COLO668 (cell line): ENCODE measurements around the gene SCN4B.
A peak's percentile ranks its signal among the peaks of the same experiment; 100 is the strongest.
"Not testable (repeated sequence)": the region's sequence is repeated elsewhere in the genome, so short reads cannot be mapped to it uniquely, and the experiment has no call there.

Experiments used
- DNase-seq: peaks from one replicate; lab custom pipeline; 2025; ENCODE audit not compliant: unreplicated experiment; lab: John Stamatoyannopoulos, UW

Gene SCN4B, protein sequence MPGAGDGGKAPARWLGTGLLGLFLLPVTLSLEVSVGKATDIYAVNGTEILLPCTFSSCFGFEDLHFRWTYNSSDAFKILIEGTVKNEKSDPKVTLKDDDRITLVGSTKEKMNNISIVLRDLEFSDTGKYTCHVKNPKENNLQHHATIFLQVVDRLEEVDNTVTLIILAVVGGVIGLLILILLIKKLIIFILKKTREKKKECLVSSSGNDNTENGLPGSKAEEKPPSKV

DNA sequence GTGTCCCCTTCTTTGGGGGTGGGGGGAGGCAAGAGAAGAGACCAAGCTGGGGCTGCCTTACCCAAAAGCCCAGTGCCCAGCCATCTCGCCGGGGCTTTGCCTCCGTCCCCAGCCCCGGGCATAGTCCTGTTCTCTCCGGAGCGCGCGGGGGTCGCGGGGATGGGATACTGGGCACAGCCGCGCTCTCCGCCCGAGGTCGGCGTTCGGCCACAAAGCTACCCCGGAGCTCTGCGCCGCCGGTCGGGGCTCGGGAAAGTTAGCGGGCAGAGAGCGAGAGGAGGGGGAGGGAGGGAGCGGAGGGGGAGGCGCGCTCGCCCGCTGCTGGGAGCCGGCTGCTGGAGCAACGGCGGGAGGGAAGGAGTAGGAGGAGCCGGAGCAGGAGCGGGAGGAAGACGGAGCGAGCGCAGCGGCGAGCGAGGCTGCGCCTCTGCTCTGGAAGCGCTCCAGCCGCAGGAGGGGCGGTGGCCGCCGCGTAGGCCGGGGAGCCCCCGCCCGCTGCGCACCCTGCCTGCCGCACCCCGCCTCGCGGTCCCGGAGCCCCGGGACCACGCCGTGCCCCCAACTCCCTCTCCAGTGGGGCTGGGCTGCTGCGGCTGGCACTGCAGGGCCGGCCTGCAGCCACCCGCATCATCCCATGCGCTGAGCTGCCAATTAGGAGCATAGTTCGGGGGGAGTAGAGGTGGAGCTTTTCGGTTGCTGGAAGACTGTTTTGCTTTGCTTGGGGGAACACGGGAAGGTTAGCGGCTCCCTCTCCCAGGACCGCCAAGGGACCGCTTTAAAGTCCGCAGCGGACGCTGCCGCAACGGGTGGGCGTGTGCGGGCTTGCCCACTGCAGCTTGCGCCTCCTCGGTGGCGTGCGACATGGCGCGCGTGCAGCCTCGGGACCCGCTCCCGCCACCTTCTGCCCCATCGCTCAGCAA, at the start of gene SCN4B:
Gene SCN4B, minus strand, starts transcription at position 272 of the 920 bp plus-strand sequence. Its CDS starts 150 bp downstream, at position 122.
- peak; percentile 55 for DNase-seq

DNA sequence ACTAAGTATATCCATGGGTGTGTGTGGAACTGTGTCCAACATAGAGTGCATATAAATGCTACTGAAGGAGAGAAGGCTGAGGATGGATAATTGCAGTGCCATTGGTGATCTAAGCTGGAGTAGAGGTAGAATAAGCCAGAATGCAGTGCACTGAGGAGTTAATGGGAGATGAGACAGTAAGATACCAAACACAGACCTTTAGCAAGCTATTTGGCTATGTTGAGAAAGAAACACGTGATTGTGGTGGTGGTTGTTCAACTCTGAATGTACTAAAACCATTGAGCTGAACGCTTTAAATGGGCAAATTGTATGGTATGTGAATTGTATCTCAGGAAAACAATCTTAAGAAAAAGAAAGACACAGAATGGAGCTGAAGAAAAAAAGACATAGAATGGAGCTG, 49.3 kb upstream of the SCN4B start:
- DNase-seq: no peak

DNA sequence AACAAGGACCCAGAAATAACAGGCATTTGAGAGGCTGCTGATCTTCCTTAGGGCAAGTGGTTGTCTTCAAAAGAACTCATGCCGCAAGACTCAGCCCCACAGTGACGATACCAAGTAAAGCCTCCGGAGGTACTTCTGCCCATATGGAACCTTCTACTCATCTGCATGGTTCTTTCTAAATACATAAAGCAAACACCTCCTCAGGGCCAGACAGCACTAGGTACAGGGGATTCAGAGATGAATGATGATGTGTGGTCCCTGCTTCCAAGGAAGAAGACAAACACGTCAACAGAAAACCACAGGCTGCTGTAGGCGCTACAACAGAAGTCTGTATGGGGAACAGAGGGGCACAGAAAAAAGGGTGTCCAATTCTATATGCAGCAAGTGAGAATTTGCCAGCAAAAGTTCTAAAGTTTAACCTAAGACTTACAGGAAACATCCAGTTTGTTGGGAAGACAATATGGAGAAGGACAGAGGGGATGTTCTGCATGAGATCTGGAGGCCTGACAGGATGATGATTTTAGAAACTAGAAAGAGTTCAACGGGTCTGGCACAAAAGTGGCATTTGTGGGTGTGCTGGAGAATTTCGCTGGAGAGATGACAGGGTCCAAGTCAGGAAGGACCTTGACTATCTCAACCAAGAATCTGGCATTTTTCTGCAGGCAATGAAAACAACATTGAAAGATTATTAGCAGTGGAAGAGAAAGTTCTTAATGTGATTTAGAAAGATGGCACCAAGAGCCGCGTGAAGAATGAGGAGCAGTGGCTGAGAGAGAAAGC, 48.5 kb upstream of the SCN4B start:
- no peak for DNase-seq

DNA sequence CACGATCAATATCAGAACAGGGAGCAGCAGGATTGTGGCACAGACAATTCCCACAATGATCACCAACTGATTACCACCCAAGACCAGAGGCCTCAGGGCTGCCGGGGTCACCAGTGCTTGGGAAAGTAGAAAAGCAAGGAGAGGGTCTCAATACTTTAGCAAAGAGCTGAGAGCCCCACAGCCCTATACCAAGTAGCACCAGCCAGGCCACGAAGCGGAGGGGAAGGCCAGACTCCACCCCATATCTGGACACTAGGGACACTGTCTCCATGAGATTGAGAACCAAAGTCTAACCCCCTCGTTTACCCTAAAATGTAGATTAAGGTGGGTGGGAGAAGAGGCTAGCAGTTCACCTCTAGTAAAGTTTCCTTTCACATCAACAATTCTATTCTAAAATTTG, 47.9 kb upstream of the SCN4B start:
- DNase-seq: no peak

DNA sequence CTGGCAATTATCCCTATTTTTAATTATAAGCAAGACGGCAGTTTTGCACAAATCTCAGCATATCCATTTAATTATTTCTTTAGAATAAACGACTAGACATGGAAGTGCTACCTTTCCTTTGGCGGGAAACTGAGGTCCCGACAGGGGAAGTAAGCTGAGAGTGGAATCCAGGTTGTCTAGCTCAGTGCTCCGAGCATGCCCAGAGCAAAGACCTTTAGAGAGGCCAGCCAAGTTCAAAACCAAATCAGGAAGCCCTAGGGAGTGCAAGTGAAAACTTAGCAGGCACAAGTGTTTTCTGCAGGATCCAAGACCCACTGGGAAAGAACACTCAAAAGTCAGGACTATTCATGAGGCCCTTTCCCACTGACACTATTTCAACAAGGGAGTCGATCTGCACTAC, 46.5 kb upstream of the SCN4B start:
- no peak for DNase-seq

DNA sequence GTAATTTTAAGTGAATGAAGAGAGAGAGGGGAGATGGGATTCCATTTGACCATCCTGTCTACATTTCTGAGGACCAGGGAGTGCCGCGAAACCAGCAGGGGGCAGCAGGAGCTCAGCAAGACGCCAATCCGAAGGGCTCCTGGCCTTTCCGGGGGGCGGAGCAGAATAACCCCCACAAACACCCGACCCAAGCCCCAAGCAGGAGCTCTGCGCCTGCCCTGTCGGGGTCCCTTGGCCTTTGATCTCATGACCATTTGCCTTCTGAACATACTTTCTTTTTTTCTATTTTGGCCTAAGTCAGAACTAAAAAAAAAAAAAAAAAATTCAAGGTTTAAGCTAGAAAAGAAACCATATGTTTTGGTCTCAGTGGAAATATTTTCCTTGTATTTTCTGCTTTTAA, 45.7 kb upstream of the SCN4B start:
- peak; percentile 63 for DNase-seq

DNA sequence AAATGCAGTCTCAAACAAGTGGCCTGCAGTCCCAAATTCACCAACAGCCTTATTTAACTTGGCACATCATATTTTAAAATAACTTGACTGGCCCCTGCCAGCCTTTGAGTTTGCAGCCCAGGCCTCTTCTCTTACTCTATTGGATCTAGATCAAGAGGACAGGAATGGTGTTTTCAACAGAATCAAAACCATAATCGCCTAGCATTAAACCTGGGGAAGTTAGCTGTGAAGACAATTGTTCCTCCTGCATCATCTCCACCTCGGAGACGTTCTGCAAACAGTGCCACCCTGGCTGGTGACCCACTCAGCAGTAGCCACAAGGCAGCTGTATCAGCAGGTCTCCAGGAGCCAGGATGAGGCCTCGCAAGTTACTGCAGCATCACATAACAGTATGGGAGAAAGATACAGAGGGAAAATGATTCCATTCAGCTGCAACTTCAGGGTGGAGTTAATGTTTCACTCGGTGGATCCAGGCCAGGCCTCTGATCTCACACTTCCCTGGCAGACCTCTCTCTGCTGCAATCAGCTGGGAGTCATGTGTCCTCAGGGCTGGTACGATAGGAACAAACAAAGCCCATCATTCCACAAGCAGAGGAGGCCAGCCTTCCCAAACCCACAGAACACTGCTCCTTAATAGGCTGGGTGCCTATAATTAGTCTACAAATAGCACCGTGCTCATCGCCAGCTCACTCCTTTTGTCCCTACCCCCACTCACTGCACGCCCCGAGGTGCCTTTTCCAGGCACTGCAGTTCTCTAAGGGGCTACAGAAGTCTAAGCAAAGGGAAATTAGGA, 42.4 kb upstream of the SCN4B start:
- DNase-seq: peak; percentile 75

DNA sequence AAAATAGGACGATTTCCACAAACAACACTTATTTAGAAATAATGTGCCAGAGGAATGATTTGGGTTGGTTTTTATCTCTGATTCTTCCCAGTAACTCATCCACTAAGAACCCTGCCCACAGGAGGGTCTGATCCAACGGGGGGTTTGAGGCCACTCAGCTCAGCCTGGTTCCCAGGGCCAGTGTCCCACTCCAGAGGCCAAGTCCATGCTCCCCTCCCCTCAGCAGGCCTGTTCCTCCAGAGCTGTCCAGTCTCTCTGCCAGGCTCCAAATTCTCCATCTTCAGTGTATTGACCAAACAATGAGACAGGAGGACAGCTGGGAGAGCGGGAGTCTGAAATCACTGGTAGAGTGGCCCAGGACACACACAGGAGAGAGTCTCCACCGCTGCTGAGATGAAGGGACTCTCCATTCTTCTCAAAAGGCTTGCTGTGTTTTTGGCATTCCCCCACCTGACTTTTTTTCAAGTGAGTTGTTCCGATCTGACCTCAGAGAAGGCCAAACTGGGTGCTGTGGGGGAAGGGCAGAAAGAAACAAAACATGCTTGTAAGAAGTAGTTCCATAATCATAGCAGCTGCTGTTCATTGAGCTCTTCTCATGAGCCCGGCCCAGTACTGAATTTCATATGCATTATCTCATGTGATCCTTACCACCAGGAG, 41.4 kb upstream of the SCN4B start:
- DNase-seq: no peak

DNA sequence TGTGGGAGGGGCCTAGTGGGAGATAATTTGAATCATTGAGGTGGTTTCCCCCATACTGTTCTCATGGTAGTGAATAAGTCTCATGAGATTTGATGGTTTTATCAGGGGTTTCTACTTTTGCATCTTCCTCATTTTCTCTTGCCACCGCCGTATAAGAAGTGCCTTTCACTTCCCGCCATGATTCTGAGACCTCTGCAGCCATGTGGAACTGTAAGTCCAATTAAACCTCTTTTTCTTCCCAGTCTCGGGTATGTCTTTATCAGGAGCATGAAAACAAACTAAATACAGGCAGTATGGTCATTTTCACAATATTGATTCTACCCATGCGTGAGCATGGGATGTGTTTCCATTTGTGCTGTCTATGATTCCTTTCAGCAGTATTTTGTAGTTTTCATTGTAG, 40.2 kb upstream of the SCN4B start:
- DNase-seq: not testable (repeated sequence)

DNA sequence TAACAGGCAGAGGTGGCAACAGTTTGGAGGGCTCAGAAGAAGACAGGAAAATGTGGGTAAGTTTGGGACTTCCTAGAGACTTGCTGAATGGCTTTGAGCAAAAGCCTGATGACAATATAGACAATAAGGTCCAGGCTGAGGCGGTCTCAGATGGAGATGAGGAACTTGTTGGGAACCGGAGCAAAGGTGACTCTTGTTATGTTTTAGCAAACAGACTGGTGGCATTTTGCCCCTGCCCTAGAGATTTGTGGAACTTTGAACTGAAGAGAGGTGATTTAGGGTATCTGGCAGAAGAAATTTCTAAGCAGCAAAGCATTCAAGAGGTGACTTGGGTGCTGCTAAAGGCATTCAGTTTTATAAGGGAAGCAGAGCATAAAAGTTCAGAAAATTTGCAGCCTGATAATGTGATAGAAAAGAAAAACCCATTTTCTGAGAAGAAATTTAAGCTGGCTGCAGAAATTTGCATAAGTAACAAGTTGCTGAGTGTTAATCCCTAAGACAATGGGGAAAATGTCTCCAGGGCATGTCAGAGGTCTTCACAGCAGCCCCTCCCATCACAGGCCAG, 38.4 kb upstream of the SCN4B start:
- DNase-seq: not testable (repeated sequence)

DNA sequence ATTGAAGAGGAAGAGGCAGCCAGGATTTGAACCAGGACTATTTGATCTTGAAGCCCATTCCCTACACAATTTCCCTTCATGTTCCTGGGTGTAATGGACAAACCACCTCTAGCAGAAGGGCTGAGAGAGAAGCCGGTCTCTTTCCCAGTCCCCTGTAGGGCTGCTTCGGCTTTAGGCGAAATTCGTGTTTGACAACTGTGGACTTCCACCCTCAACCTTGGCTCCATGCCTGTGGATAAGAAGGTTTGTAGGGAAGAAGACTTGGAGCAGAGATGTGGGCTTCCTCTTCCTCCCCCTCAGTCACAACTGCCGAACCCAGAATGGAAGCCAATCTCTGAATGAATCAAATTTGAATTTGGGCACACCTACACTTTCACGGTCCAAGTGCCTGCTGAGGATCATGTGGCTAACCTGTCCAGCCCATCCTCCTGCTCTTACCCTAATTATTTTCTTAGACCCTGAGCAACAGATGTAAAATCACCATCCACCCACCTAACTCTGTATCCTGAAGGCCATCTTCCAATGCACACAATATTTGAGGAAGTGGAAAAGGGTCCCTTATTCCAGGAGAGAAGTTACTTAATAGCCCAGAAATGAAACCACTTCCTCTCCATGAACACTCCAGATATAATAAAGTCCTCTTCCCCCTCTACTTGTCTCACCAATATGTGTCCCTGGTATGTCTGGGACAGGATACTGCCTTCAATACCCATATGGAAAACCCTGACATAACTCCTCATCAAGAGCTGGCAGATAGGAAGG, 33.9 kb upstream of the SCN4B start:
- DNase-seq: no peak

DNA sequence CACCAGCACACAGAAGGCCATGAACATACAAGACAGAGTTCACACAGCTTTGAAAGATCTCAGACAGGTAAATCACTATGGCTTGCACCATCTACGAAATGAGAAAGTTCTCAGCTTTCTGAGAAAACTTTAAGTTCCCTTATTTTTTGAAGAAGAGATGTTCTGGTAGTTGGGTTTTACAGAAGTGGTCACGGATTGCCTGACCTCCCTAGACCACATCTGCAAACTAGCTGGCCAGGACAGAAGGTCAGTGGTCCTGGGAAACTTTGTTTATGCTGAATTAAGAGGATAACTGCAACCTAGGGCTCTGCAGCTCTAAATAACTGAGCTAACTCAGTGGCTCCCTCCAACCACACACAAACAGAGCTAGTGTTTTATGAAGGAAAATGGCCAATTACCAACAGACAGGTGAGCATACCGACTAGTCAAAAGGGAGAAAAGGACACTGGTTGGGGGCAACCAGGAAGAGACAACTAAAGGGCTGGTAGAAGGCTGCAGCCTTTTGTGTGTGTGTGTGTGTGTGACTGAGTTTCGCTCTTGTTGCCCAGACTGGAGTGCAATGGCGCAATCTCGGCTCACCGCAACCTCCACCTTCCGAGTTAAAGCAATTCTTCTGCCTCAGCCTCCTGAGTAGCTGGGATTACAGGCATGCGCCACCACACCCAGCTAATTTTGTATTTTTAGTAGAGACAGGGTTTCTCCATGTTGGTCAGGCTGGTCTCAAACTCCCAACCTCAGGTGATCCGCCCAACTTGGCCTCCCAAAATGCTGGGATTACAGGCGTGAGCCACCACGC, 32.4 kb upstream of the SCN4B start:
- DNase-seq: no peak

DNA sequence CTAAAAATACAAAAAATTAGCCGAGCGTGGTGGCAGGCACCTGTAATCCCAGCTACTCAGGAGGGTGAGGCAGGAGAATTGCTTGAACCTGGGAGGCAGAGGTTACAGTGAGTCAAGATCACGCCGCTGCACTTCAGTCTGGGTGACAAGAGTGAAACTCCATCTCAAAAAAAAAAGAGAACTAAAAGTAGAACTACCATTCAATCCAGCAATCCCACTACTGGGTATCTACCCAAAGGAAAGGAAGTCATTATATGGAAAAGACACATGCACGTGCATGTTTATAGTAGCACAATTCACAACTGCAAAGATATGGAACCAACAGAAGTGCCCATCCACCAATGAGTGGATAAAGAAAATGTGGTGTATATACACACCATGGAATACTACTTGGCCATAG, 31.1 kb upstream of the SCN4B start:
- not testable (repeated sequence) for DNase-seq

DNA sequence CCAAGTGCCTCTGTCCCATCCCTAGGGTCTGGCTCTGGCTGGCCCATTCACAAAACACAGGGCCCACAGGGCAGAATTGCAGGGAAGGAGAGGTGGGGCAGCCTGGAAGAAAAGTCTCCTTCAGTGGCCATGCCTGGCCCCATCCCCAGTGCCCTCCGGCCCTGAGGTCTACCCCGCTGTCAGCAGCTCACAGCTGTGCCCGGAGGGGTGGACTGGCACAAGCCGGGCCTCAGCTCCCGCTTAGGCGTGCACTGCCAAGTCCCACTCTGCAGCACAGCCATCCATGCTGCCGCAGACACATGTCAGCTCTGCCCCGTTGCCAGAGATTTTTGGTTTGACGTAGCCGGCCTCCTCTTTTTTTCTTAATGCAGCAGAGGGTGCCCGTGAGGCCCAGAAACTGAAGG, 27.7 kb upstream of the SCN4B start:
- DNase-seq: no peak

DNA sequence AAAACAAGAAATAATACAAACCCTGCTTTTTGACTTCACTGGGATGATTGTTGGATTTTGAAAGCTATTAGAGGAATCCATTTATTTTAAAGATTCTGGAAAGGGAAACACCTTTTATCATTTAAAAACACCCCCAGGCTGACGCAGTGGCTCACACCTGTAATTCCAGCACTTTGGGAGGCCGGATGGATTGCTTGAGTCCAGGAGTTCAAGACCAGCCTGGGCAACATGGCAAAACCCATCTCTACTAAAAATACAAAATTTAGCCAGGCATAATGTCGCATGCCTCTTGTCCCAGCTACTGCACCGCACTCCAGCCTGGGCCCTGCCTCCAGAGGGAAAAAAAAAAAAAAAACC, 24.1 kb upstream of the SCN4B start:
- no peak for DNase-seq

DNA sequence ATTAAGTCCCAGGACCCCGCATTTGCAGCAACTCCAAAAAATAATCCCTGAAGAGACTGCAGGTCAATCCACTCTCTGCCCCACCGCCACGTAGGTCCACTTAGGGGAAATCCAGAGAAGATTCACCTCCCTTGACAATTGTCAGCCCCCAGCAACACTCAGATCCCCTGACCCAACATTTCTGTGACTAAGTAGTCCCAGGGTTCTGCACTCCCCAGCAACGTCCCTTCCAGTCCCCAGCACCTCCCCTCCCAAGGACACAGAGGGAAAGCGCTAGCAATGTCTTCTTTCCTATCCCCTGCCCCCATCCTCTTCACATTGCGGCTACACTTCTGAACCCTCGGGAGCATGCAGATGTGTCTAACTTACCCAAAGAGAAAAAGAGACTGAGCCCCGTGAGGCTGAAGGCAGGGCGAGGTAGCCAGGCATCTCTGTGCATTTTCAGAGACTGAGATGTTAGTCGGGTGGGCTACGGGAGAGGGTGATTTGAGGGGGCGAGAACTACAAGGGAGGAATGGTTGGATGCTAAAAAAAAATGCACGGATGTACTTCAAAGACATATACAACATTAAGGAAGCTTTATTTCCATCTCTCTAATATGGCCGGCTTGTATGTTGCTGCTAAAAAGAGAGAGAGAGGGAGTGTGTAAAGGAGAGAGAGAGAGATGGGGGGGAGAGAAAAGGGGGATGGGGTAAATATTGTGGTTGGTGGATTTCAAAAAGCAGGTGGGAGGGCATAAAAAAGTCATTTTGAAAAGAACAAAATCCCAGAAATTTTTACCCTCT, 23.6 kb upstream of the SCN4B start, which contains the start of gene SCN2B:
Gene SCN2B, minus strand, starts transcription at position 647 of the 785 bp plus-strand sequence. Its CDS starts 208 bp downstream, at position 439.
- no peak for DNase-seq
